Neural cell (in vitro differentiated cells): ENCODE measurements around the gene HMCN2. TPM values are rescaled to one million over a fixed set of nuclear protein-coding genes. Genes with fewer than 3 reads are reported as not detected.

Experiments used
- H2AFZ ChIP-seq: fragments of 200-600, 300-800 bp; sonication (generic), shearing (Covaris generic); 2 replicates; pipeline ENCODE4 v1.6.0; 2014; ENCODE audit warnings: low read depth, mild to moderate bottlenecking, antibody characterized with exemption, low read length, moderate library complexity
- H3F3A ChIP-seq: fragments of 200-600 bp; shearing (Covaris generic); 2 replicates; pipeline ENCODE4 v1.6.1; 2016; ENCODE audit warnings: mild to moderate bottlenecking, moderate library complexity, mixed read lengths, antibody characterized with exemption, low read length; ENCODE audit not compliant: insufficient read depth, poor library complexity, severe bottlenecking
- H3K27ac ChIP-seq: fragments of 200-600, 300-800 bp; sonication (generic), shearing (Covaris generic); 2 replicates; pipeline ENCODE4 v1.5.1; 2014; ENCODE audit warnings: mild to moderate bottlenecking, low read length, moderate library complexity
- H3K27me3 ChIP-seq: fragments of 300-800, 200-600 bp; sonication (generic), shearing (Covaris generic); 2 replicates; pipeline ENCODE4 v1.6.0; 2014; ENCODE audit warnings: mild to moderate bottlenecking, low read depth, low read length, moderate library complexity; ENCODE audit not compliant: insufficient read depth
- H3K36me3 ChIP-seq: fragments of 300-800, 200-600 bp; sonication (generic), shearing (Covaris generic); 2 replicates; pipeline ENCODE4 v1.5.1; 2014; ENCODE audit warnings: mild to moderate bottlenecking, antibody characterized with exemption, low read length, moderate library complexity; ENCODE audit not compliant: insufficient read depth
- H3K4me2 ChIP-seq: fragments of 300-800, 200-600 bp; sonication (generic), shearing (Covaris generic); 2 replicates; pipeline ENCODE4 v1.6.0; 2014; ENCODE audit warnings: mild to moderate bottlenecking, low read length
- H3K4me3 ChIP-seq: fragments of 300-800, 200-600 bp; sonication (generic), shearing (Covaris generic); 2 replicates; pipeline ENCODE4 v1.5.1; 2014; ENCODE audit warnings: mild to moderate bottlenecking, low read length, moderate library complexity
- H3K79me2 ChIP-seq: fragments of 200-600 bp; shearing (Covaris generic); replicated peaks from 2 replicates; pipeline ENCODE4 v1.6.0; 2014; ENCODE audit warnings: mild to moderate bottlenecking, low read length, moderate library complexity; ENCODE audit not compliant: insufficient read depth
- H3K9ac ChIP-seq: fragments of 300-800, 200-600 bp; sonication (generic), shearing (Covaris generic); 2 replicates; pipeline ENCODE4 v1.6.1; 2016; ENCODE audit warnings: mild to moderate bottlenecking, low read length, mixed read lengths
- H3K9me2 ChIP-seq: fragments of 200-600 bp; shearing (Covaris generic); 2 replicates; pipeline ENCODE4 v1.6.1; 2016; ENCODE audit warnings: mild to moderate bottlenecking, low read length, mixed read lengths; ENCODE audit not compliant: insufficient read depth
- H3K9me3 ChIP-seq: fragments of 200-600, 300-800 bp; sonication (generic), shearing (Covaris generic); 2 replicates; pipeline ENCODE4 v1.6.1; 2016; ENCODE audit warnings: mild to moderate bottlenecking, mixed run types, low read length, moderate library complexity, mixed read lengths
- H4K20me1 ChIP-seq: fragments of 200-600 bp; shearing (Covaris generic); 2 replicates; pipeline ENCODE4 v1.6.1; 2016; ENCODE audit warnings: mild to moderate bottlenecking, mixed run types; ENCODE audit not compliant: insufficient read depth
- CTCF ChIP-seq: fragments of 450-650 bp; IDR thresholded peaks from 2 replicates; pipeline ENCODE4 v1.5.1; 2014; ENCODE audit warnings: antibody characterized with exemption, mild to moderate bottlenecking, moderate library complexity; ENCODE audit not compliant: poor library complexity, severe bottlenecking
- EP300 ChIP-seq: fragments of 450-650 bp; conservative IDR thresholded peaks from 2 replicates; pipeline ENCODE4 v1.6.1; 2014; ENCODE audit warnings: antibody characterized with exemption, mild to moderate bottlenecking, moderate library complexity; ENCODE audit not compliant: poor library complexity, severe bottlenecking
- EZH2 ChIP-seq: fragments of 200-600, 300-800 bp; shearing (Covaris generic), sonication (generic); IDR thresholded peaks from 2 replicates; pipeline ENCODE4 v1.6.1; 2014; ENCODE audit warnings: antibody characterized with exemption, low read length, borderline replicate concordance, mild to moderate bottlenecking; ENCODE audit not compliant: insufficient read depth, poor library complexity, severe bottlenecking
- MXI1 ChIP-seq: fragments of 450-650 bp; conservative IDR thresholded peaks from 2 replicates; pipeline ENCODE4 v1.6.1; 2014; ENCODE audit warnings: antibody characterized with exemption, mild to moderate bottlenecking; ENCODE audit not compliant: poor library complexity, severe bottlenecking
- POLR2AphosphoS5 ChIP-seq: IDR thresholded peaks from 2 replicates; pipeline ENCODE4 v1.6.1; 2012
- RAD21 ChIP-seq: fragments of 450-650 bp; conservative IDR thresholded peaks from 2 replicates; pipeline ENCODE4 v1.6.1; 2014; ENCODE audit warnings: antibody characterized with exemption, mild to moderate bottlenecking, moderate library complexity
- REST ChIP-seq: IDR thresholded peaks from 2 replicates; pipeline ENCODE4 v1.6.1; 2012; ENCODE audit warnings: borderline replicate concordance
- SMC3 ChIP-seq: fragments of 450-650 bp; conservative IDR thresholded peaks from 2 replicates; pipeline ENCODE4 v1.6.1; 2014; ENCODE audit warnings: antibody characterized with exemption, mild to moderate bottlenecking, moderate library complexity; ENCODE audit not compliant: poor library complexity
- TAF1 ChIP-seq: IDR thresholded peaks from 2 replicates; pipeline ENCODE4 v1.6.1; 2012; ENCODE audit warnings: low read depth
- polyA plus RNA-seq: library from polyadenylated mRNA; depleted of rRNA; stranded (reverse); fragments of >200 nt; gene quantifications from 2 replicates; pipeline ENCODE4 v1.2.3, GENCODE V29; 2014

HMCN2 gene
- polyA plus RNA-seq, 1 donor from 2014 or later = 1.7 TPM

- Histone ChIP-seq H3K27me3 (peaks cover 36% of the 10 kb centered on the region), H3K4me3 (no peak overlapping the region), H3F3A (peaks cover 7% of the 10 kb centered on the region), H3K79me2 (no peaks in the 10 kb centered on the region), H3K9me3 (no peaks in the 10 kb centered on the region), H3K36me3 (no peaks in the 10 kb centered on the region), H3K4me2 (no peak overlapping the region), H3K27ac (no peak overlapping the region), H4K20me1 (no peaks in the 10 kb centered on the region), H3K9ac (no peak overlapping the region), H3K9me2 (no peaks in the 10 kb centered on the region), H2AFZ (no peak overlapping the region)
- no peak for TF ChIP-seq SMC3
- TF ChIP-seq REST = no peak
- no peak for TF ChIP-seq POLR2AphosphoS5
- TF ChIP-seq EP300 = no peak
- no peak for TF ChIP-seq RAD21
- no peak for TF ChIP-seq CTCF
- TF ChIP-seq MXI1 = no peak
- TF ChIP-seq EZH2 = no peak
- TF ChIP-seq TAF1 = no peak
These were observed 215.1 kb downstream of the HMCN2 start for GRCh38 chr9:130480673-130481072.

- H3K4me3 ChIP-seq = no peak overlapping the region
- no peaks in the 10 kb centered on the region for H3K9me3 ChIP-seq
- TF ChIP-seq SMC3 (no peak), EZH2 (no peak), RAD21 (no peak), CTCF (no peak), POLR2AphosphoS5 (no peak), TAF1 (no peak), MXI1 (no peak)
- H3K36me3 ChIP-seq = no peaks in the 10 kb centered on the region
- H4K20me1 ChIP-seq = no peaks in the 10 kb centered on the region
- H2AFZ ChIP-seq = no peak overlapping the region
- no peak overlapping the region for H3K4me2 ChIP-seq
- no peaks in the 10 kb centered on the region for H3K79me2 ChIP-seq
- peaks cover 28% of the 10 kb centered on the region for H3K27me3 ChIP-seq
- no peak overlapping the region for H3K9ac ChIP-seq
- H3K9me2 ChIP-seq = no peaks in the 10 kb centered on the region
- H3F3A ChIP-seq = peaks cover 8% of the 10 kb centered on the region
- no peak overlapping the region for H3K27ac ChIP-seq
These were observed 216.9 kb downstream of the HMCN2 start for GRCh38 chr9:130482463-130482862.
